GM12891 (cell line): Measurements from ENCODE around the gene WHRN.

Experiments
- PAX5 ChIP-seq: IDR thresholded peaks from 2 replicates; pipeline ENCODE4 v1.6.1; 2011; ENCODE audit warnings: low read length, moderate library complexity, mild to moderate bottlenecking; ENCODE audit not compliant: insufficient read depth, severe bottlenecking
- POLR2A ChIP-seq: IDR thresholded peaks from 2 replicates; pipeline ENCODE4 v1.6.1; 2011; ENCODE audit warnings: low read depth, low read length, control low read depth
- POLR2AphosphoS5 ChIP-seq: IDR thresholded peaks from 2 replicates; pipeline ENCODE4 v1.6.1; 2011; ENCODE audit warnings: low read depth, low read length, control low read depth
- POU2F2 ChIP-seq: IDR thresholded peaks from 2 replicates; pipeline ENCODE4 v1.6.1; 2011; ENCODE audit warnings: low read depth, mild to moderate bottlenecking, control low read depth, low read length, moderate library complexity
- TAF1 ChIP-seq: IDR thresholded peaks from 2 replicates; pipeline ENCODE4 v1.6.1; 2011; ENCODE audit warnings: low read depth, low read length, control low read depth

DNA sequence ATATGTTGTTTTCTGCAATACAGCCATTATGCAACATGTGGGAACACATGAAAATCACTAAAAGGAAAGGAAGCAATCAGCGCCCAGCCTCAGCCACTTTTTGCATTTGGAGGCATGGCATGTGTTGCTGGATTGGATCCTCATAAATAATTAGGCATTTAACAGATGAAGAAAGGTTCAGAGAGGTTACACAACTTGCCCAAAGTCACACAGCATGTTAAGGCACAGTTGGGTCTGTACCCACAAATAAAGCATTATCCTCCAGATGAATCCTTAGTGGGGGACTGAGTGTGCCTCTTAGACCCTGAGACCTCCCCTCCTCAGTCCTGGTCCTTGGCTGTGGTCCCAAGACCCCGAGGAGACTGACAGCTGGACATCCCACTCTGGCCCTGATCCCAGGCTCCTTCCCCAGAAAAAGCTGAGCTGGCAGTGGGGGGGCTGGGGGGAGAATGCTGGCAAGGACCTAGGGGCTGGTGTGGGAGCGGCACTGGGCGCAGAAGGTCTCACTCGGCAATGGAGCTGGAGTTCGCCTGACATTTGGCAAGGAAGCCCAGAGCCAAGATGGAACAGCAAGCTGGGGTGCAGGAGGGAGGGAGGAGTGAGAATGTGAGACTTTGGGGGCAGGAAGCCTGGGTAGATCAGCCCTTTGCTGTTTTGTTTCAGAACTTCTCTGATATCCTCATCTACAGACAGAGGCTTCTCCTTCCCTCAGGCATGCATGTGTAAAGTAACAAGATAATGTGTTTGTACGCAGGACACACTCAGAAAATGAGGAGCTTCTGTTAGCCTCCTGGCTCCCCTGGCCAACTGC is 110.5 kb downstream of the WHRN start:
- TF ChIP-seq POLR2A = no peak
- no peak for TF ChIP-seq TAF1
- TF ChIP-seq POLR2AphosphoS5 = no peak
- TF ChIP-seq POU2F2 = no peak
- TF ChIP-seq PAX5 = no peak
